Astrocyte of the spinal cord (primary cell): ENCODE measurements around the gene COL4A1.

Experiments
- DNase-seq: peaks from one replicate; pipeline ENCODE4 v3.0.0; 2011; ENCODE audit warnings: low read depth, low spot score
- H3K4me3 ChIP-seq: 2 replicates; pipeline ENCODE4 v1.5.1; 2011; ENCODE audit warnings: low read depth, mild to moderate bottlenecking, low read length, moderate library complexity
- CTCF ChIP-seq: IDR thresholded peaks from 2 replicates; pipeline ENCODE4 v1.5.1; 2012; ENCODE audit warnings: low read depth, mild to moderate bottlenecking, low read length, inconsistent platforms
- in situ Hi-C: cut with HindIII; loops from 2 replicates; pipeline ENCODE4 v1.10.0; 2017; ENCODE audit warnings: low sequenced_read_pairs

COL4A1 gene

DNA sequence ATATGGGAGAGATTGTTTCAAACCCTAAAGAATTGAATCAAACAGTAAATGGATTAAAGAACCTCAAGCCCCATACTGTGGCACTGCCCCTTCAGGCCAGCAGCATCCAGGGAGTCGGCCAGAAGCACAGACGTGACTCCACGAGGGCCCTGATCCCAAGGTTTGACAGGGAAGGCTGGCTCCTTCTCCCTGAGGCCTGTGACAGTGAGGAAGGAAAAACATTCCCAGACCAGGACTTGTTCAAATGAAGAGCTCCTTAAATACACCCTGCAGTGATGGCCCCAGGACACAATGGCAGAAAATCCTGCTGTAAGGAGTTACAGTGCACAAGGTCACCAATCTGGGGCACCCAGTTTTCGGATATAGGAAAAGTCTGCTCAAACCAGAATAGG, 91.0 kb downstream of the COL4A1 start:
- in situ Hi-C loops = no loop called here
- TF ChIP-seq CTCF = no peak
- no peak for DNase-seq
- H3K4me3 ChIP-seq = no peak overlapping the region

DNA sequence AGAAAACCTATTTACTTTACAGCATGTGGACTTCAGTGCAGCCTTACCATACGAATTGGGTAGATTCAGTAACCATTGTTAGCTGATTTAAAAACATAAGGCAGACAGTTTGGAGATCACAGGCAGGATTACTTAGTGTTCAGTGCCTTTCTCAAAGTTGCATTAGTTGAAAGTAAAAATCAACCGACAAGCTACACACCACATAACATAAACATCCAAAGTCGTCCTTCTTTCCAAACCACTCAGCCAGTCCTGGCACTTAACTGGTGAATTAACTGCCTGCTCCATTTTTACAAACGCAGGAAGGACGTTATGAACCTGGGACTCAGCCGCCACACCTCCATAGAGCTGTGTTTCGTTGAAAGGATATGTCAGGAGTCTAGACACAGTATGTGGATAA, 91.4 kb downstream of the COL4A1 start:
- in situ Hi-C loops = no loop called here
- TF ChIP-seq CTCF = no peak
- H3K4me3 ChIP-seq = no peak overlapping the region
- DNase-seq = no peak

DNA sequence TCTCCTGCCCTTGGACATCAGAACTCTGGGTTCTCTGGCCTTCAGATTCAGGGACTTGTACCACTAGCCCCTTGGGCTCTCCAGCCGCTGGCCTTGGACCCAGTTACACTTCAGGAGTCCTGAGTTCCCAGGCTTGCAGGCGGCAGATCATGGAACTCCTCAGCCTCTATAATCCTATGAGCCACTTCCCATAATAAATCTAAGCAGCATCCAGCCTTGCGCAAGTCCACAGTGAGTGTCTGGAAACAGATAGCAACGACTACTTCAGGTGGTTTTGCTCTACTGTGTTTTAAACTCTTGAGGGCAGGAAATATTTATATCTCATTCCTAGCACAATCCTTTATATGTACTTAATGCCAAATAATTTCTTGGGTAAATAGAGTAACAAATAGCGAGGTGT, 92.3 kb downstream of the COL4A1 start:
- no peak overlapping the region for H3K4me3 ChIP-seq
- no peak for TF ChIP-seq CTCF
- in situ Hi-C loops = no loop called here
- DNase-seq = no peak

DNA sequence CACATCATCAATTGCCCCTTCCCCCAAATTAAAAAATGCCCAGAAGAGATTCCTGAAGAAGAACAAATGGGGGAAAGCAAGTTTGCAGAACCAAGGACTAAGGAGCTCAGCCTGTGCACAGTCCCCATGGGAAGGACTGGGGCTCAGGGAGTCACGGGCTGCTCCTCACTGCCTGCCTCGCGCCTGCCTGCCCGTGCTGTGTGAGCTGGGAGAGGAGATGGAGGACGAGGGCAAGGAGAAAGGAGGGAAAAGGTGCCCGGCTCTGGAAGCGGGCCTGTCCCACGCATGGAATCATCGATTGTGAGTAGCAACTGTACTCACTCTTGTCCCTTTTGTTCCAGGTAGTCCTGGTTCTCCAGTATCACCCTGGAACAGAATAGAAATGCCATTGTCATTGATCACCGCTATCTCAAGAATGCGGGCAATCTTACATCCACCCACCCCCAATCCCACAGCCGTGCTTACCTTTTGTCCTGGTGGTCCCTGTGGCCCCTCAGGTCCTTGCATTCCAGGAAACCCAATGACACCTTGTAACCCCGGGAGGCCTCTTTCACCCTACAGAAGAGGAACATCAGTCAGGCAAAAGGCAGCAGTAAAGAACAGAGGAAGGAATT, 93.4 kb downstream of the COL4A1 start:
- in situ Hi-C loops = no loop called here
- DNase-seq = no peak
- no peak overlapping the region for H3K4me3 ChIP-seq
- no peak for TF ChIP-seq CTCF

GRCh38 chr13:110212529-110212928, 94.4 kb downstream of the COL4A1 start:
- no peak overlapping the region for H3K4me3 ChIP-seq
- in situ Hi-C loops = no loop called here
- no peak for TF ChIP-seq CTCF
- no peak for DNase-seq

GRCh38 chr13:110211735-110212134, 95.2 kb downstream of the COL4A1 start:
- no peak for TF ChIP-seq CTCF
- in situ Hi-C loops = no loop called here
- H3K4me3 ChIP-seq = no peak overlapping the region
- DNase-seq = no peak

- no peak for DNase-seq
- H3K4me3 ChIP-seq = no peak overlapping the region
- in situ Hi-C loops = no loop called here
- no peak for TF ChIP-seq CTCF
Measured at GRCh38 chr13:110211046-110211445, 95.9 kb downstream of the COL4A1 start.
